ENCODE measurements around the gene SCFD2. TPM values are rescaled to one million over a fixed set of nuclear protein-coding genes. Genes with fewer than 3 reads are reported as not detected.
"Not testable (repeated sequence)": the region's sequence is repeated elsewhere in the genome, so short reads cannot be mapped to it uniquely, and the experiment has no call there.

The SCFD2 gene
- total and polyA plus RNA-seq, 4 donors = 4.3 to 28.8 (median 7.4) TPM

DNA sequence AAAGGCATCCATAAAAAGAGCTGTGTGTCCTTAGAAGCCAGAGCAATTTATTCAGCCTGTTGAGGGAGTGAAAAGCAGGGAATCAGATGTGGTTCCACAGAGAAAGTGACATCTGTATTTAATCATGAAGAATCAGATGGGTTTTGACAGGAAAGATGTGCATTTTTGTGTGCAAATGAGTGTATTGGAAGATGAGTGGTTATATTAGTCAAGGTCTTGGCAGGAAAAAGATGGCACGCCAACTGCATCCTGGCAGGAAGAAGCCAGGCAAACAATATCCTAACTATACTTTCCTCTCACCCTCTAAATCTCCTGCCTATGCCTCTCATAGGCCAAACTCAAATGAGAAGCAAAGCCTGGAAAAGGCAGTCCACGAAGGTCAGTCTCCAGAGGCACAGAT lies 59.1 kb downstream of the SCFD2 start:
- Histone ChIP-seq H3K9ac (ENCODE audit: low read depth in 1 of 2, low read length in 2 of 2) (no peak overlapping the region), H3K9me3 (ENCODE audit: control insufficient read depth in 4 of 4, low read length in 3 of 4) (no peaks in the 10 kb centered on the region), H3K36me3 (ENCODE audit: control insufficient read depth in 4 of 4, insufficient read depth in 3 of 4, low read depth in 1 of 4, low read length in 3 of 4) (peaks cover 0 to 2% (median under 1%) of the 10 kb centered on the region in 4 donors), H3K27ac (ENCODE audit: low read depth in 1 of 2, low read length in 2 of 2) (no peak overlapping the region), H3K27me3 (ENCODE audit: control insufficient read depth in 4 of 4, insufficient read depth in 4 of 4, low read length in 3 of 4) (no peaks in the 10 kb centered on the region), H3K4me1 (ENCODE audit: control insufficient read depth in 4 of 4, insufficient read depth in 4 of 4, low read length in 3 of 4) (no peaks in the 10 kb centered on the region), H3K4me3 (ENCODE audit: low read depth in 1 of 3, low read length in 3 of 3) (no peak overlapping the region)
- 85% methylated on average over 2 of the region's 2 CpGs for WGBS
- no peak for DNase-seq (ENCODE audit: low spot score)
- TF ChIP-seq RXRA (IDR thresholded peaks at IDR 0.05) = no peak
- no peak for TF ChIP-seq EGR1 (IDR thresholded peaks at IDR 0.05; ENCODE audit: low read depth in 2 of 2)
- TF ChIP-seq HNF4A (conservative IDR thresholded peaks at IDR 0.05) = no peak
- TF ChIP-seq JUND (IDR thresholded peaks at IDR 0.05) = no peak
- no peak for TF ChIP-seq NR2F2 (IDR thresholded peaks at IDR 0.05)
- TF ChIP-seq TAF1 (conservative IDR thresholded peaks at IDR 0.05) = no peak
- no peak for TF ChIP-seq YY1 (IDR thresholded peaks at IDR 0.05)
- no peak for TF ChIP-seq FOXA2 (IDR thresholded peaks at IDR 0.05)
- TF ChIP-seq, protein P1, sequence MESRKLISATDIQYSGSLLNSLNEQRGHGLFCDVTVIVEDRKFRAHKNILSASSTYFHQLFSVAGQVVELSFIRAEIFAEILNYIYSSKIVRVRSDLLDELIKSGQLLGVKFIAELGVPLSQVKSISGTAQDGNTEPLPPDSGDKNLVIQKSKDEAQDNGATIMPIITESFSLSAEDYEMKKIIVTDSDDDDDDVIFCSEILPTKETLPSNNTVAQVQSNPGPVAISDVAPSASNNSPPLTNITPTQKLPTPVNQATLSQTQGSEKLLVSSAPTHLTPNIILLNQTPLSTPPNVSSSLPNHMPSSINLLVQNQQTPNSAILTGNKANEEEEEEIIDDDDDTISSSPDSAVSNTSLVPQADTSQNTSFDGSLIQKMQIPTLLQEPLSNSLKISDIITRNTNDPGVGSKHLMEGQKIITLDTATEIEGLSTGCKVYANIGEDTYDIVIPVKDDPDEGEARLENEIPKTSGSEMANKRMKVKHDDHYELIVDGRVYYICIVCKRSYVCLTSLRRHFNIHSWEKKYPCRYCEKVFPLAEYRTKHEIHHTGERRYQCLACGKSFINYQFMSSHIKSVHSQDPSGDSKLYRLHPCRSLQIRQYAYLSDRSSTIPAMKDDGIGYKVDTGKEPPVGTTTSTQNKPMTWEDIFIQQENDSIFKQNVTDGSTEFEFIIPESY (IDR thresholded peaks at IDR 0.05) = no peak

DNA sequence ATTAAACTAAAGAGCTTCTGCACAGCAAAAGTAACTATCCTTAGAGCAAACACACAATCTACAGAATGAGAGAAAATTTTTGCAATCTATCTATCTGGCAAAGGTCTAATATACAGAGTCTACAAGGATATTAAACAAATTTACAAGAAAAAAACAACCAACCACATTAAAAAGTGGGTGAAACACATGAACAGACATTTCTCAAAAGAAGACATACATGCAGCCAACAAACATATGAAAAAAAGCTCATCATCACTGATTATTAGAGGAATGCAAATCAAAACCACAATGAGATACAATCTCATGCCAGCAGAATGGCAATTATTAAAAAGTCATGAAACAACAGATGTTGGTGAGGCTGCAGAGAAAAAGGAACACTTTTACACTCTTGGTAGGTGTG lies 73.7 kb downstream of the SCFD2 start:
- H3K4me1 ChIP-seq (ENCODE audit: control insufficient read depth in 4 of 4, insufficient read depth in 4 of 4, low read length in 3 of 4); H3K9ac ChIP-seq (ENCODE audit: low read depth in 1 of 2, low read length in 2 of 2); H3K27me3 ChIP-seq (ENCODE audit: control insufficient read depth in 4 of 4, insufficient read depth in 4 of 4, low read length in 3 of 4); H3K27ac ChIP-seq (ENCODE audit: low read depth in 1 of 2, low read length in 2 of 2); DNase-seq (ENCODE audit: low spot score); H3K36me3 ChIP-seq (ENCODE audit: control insufficient read depth in 4 of 4, insufficient read depth in 3 of 4, low read depth in 1 of 4, low read length in 3 of 4); H3K4me3 ChIP-seq (ENCODE audit: low read depth in 1 of 3, low read length in 3 of 3); H3K9me3 ChIP-seq (ENCODE audit: control insufficient read depth in 4 of 4, low read length in 3 of 4): not testable (repeated sequence)

DNA sequence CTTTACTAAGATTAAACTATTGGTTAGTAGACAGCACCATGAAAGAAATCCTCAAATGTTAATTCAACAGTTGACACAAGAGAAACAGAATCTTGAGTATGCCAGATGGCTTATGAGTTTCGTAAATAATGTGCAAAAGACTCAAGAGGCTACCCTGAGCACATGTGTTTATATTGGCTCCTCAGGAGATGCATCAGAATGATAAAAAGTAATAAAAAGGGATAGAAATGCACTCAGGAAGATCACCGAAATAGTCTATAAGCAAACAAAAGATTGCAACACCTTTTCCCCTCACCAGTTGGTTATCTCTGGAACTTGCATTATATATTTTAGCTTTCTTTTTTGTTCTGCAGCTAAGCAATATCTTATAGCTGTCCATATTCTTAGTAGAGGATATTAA lies 84.4 kb downstream of the SCFD2 start:
- Histone ChIP-seq H3K27me3 (ENCODE audit: control insufficient read depth in 4 of 4, insufficient read depth in 4 of 4, low read length in 3 of 4) (no peaks in the 10 kb centered on the region), H3K4me3 (ENCODE audit: low read depth in 1 of 3, low read length in 3 of 3) (no peak overlapping the region), H3K36me3 (ENCODE audit: control insufficient read depth in 4 of 4, insufficient read depth in 3 of 4, low read depth in 1 of 4, low read length in 3 of 4) (peaks cover 0 to 3% (median 0%) of the 10 kb centered on the region in 4 donors), H3K9ac (ENCODE audit: low read depth in 1 of 2, low read length in 2 of 2) (no peak overlapping the region), H3K9me3 (ENCODE audit: control insufficient read depth in 4 of 4, low read length in 3 of 4) (no peaks in the 10 kb centered on the region), H3K27ac (ENCODE audit: low read depth in 1 of 2, low read length in 2 of 2) (no peak overlapping the region), H3K4me1 (ENCODE audit: control insufficient read depth in 4 of 4, insufficient read depth in 4 of 4, low read length in 3 of 4) (no peaks in the 10 kb centered on the region)
- 76% methylated on average over 2 of the region's 2 CpGs for WGBS
- no peak for DNase-seq (ENCODE audit: low spot score)
- TF ChIP-seq, protein P1 (IDR thresholded peaks at IDR 0.05) = no peak
- TF ChIP-seq, protein P2, sequence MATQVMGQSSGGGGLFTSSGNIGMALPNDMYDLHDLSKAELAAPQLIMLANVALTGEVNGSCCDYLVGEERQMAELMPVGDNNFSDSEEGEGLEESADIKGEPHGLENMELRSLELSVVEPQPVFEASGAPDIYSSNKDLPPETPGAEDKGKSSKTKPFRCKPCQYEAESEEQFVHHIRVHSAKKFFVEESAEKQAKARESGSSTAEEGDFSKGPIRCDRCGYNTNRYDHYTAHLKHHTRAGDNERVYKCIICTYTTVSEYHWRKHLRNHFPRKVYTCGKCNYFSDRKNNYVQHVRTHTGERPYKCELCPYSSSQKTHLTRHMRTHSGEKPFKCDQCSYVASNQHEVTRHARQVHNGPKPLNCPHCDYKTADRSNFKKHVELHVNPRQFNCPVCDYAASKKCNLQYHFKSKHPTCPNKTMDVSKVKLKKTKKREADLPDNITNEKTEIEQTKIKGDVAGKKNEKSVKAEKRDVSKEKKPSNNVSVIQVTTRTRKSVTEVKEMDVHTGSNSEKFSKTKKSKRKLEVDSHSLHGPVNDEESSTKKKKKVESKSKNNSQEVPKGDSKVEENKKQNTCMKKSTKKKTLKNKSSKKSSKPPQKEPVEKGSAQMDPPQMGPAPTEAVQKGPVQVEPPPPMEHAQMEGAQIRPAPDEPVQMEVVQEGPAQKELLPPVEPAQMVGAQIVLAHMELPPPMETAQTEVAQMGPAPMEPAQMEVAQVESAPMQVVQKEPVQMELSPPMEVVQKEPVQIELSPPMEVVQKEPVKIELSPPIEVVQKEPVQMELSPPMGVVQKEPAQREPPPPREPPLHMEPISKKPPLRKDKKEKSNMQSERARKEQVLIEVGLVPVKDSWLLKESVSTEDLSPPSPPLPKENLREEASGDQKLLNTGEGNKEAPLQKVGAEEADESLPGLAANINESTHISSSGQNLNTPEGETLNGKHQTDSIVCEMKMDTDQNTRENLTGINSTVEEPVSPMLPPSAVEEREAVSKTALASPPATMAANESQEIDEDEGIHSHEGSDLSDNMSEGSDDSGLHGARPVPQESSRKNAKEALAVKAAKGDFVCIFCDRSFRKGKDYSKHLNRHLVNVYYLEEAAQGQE (IDR thresholded peaks at IDR 0.05) = no peak
- TF ChIP-seq RAD21 (IDR thresholded peaks at IDR 0.05) = no peak
- no peak for TF ChIP-seq YY1 (IDR thresholded peaks at IDR 0.05)
- TF ChIP-seq SP1 (IDR thresholded peaks at IDR 0.05) = no peak
- TF ChIP-seq, protein P3, sequence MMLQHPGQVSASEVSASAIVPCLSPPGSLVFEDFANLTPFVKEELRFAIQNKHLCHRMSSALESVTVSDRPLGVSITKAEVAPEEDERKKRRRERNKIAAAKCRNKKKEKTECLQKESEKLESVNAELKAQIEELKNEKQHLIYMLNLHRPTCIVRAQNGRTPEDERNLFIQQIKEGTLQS (IDR thresholded peaks at IDR 0.05) = no peak
- TF ChIP-seq FOXA1 (IDR thresholded peaks at IDR 0.05) = no peak
- no peak for TF ChIP-seq JUND (IDR thresholded peaks at IDR 0.05)
- TF ChIP-seq, protein P4, sequence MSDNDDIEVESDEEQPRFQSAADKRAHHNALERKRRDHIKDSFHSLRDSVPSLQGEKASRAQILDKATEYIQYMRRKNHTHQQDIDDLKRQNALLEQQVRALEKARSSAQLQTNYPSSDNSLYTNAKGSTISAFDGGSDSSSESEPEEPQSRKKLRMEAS (IDR thresholded peaks at IDR 0.05) = no peak
- no peak for TF ChIP-seq GABPA (IDR thresholded peaks at IDR 0.05 in 1 of 2, conservative IDR thresholded peaks at IDR 0.05 in 1 of 2)
